Stimulated activated naive B cell treated with anti-CD40 and anti-IgM and Interleukin-4, amounts not matched to agents 10 μg/mL and 1 μg/mL and 100 μg/mL, for 72 hours (primary cell): ENCODE measurements around the gene EBF3.

ENCODE experiments used
- ATAC-seq, 2 donors: fragments of 150-1000 bp; cut with Tn5 transposase; replicated peaks; 2 replicates each; pipeline ENCODE4 v1.10.0; 2021; ENCODE audit warnings: moderate library complexity in 1 of 2
- DNase-seq: peaks from one replicate; pipeline ENCODE4 v3.0.0; 2021
- H3K27ac Mint-ChIP-seq: one replicate; pipeline ENCODE4 v1.8.0; 2022; ENCODE audit warnings: mild to moderate bottlenecking, mixed read lengths
- H3K27me3 Mint-ChIP-seq, 2 donors: one replicate each; pipeline ENCODE4 v1.8.0; 2022; ENCODE audit warnings: mixed read lengths in 2 of 2
- H3K36me3 Mint-ChIP-seq, 2 donors: one replicate each; pipeline ENCODE4 v1.8.0; 2022; ENCODE audit warnings: mixed read lengths in 2 of 2, mild to moderate bottlenecking in 1 of 2
- H3K4me1 Mint-ChIP-seq, 2 donors: one replicate each; pipeline ENCODE4 v1.8.0; 2022; ENCODE audit warnings: mixed read lengths in 2 of 2, mild to moderate bottlenecking in 1 of 2
- H3K4me3 Mint-ChIP-seq, 2 donors: one replicate each; pipeline ENCODE4 v1.8.0; 2022; ENCODE audit warnings: mild to moderate bottlenecking in 2 of 2, mixed read lengths in 2 of 2, moderate library complexity in 1 of 2
- H3K9me3 Mint-ChIP-seq, 2 donors: one replicate each; pipeline ENCODE4 v1.8.0; 2022; ENCODE audit warnings: mixed read lengths in 2 of 2, mild to moderate bottlenecking in 1 of 2

EBF3 gene

DNA sequence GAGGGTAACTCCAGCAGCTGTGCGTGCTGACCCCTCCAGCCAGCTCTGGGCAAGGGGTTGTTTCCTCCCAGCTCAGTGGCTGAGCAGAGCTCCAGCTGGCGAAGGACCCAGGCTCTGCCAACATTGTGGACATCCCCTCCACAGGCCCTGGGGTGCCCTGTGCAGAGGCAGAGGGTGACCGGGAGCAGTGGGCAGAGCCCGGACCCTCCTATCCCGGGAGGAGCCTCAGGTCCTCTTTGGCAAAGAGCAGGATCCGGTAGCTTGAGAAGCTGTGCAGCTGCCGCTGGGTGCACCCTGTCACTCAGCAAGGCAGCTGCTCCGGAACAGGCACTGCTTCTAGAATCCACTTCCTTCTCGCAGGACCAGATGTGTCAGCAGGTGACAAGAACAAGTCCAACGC lies 175.9 kb downstream of the EBF3 start:
- ATAC-seq (no peak), DNase-seq (no peak)
- Mint-ChIP-seq H3K4me3 (no peak overlapping the region), H3K36me3 (peaks cover 9 to 10% of the 10 kb centered on the region in 2 donors), H3K9me3 (peaks cover 18 to 19% of the 10 kb centered on the region in 2 donors), H3K4me1 (no peaks in the 10 kb centered on the region), H3K27ac (no peak overlapping the region), H3K27me3 (no peaks in the 10 kb centered on the region)

DNA sequence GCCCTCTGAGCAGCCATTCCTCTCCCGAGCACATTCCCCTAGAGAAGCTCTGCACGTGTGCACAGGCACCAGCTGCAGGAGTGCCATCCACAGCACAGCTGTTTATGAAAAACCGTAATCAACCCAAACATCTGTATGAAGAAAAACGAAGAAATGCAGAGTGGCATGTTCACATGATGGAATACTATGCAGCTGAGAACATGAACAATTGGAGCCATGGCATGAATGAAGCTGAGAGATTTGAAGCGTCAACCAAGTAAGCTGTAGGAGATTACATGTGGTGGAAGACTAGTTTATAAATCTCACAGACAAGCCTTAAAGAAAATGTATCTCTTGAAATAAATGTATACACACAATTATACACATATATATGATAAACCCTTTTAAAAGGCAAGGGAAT lies 176.5 kb downstream of the EBF3 start:
- peaks cover 9 to 10% of the 10 kb centered on the region in 2 donors for H3K36me3 Mint-ChIP-seq
- H3K27ac Mint-ChIP-seq: no peak overlapping the region
- no peak for DNase-seq
- no peaks in the 10 kb centered on the region for H3K27me3 Mint-ChIP-seq
- peaks cover 13 to 19% of the 10 kb centered on the region in 2 donors for H3K9me3 Mint-ChIP-seq
- ATAC-seq: no peak
- H3K4me1 Mint-ChIP-seq: no peaks in the 10 kb centered on the region
- no peak overlapping the region for H3K4me3 Mint-ChIP-seq

DNA sequence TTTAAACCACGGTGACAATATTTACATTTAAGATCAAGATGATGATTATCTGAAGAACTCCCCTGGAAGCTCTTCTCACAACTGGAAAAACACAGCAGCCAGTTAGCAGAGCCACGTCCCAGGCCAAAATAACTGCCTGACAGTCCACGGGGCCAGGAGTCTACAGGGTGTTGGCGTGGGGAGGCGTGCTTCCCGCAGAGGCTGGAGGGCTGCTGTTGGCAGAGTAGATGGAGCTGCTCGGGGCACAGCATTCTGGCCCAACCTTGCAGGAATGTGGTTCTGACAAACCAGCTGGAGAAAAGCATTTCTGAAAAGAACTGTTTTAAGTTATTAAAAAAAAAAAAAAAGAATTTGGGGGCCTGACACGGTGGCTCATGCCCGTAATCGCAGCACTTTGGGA lies 177.9 kb downstream of the EBF3 start:
- Mint-ChIP-seq H3K36me3 (peaks cover 9% of the 10 kb centered on the region in 2 donors), H3K27ac (no peak overlapping the region), H3K4me1 (no peaks in the 10 kb centered on the region), H3K9me3 (peaks cover 9 to 14% of the 10 kb centered on the region in 2 donors), H3K27me3 (no peaks in the 10 kb centered on the region), H3K4me3 (no peak overlapping the region)
- DNase-seq (no peak), ATAC-seq (no peak)

DNA sequence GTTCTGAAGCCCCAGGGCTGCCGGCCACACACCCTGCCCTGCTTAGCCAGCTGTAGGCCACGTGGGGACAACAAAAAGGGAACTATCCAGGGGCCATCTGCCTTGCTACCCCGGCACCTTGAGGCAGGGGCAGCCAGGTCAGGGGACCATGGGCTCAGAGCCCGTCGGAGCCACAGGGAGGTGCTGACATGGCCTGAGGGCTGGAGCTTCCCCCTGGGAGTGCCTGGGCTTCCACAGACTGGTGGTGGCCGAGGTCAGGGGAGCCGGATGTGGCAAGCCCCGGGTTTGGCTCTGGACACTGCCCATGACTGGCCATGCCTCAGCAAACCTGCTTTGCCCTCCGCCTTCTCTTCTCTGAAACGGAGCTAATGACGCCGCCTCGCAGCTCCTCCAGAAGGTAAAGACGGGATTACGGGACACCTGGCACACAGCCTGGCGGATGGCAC lies 178.5 kb downstream of the EBF3 start:
- Mint-ChIP-seq H3K27ac (no peak overlapping the region), H3K27me3 (no peaks in the 10 kb centered on the region), H3K4me3 (no peak overlapping the region), H3K36me3 (peaks cover 7 to 9% of the 10 kb centered on the region in 2 donors), H3K9me3 (peaks cover 9 to 11% of the 10 kb centered on the region in 2 donors), H3K4me1 (no peaks in the 10 kb centered on the region)
- no peak for DNase-seq
- no peak for ATAC-seq
